H1 (cell line): ENCODE measurements around the gene IFNGR1. TPM values are rescaled to one million over a fixed set of nuclear protein-coding genes. Genes with fewer than 3 reads are reported as not detected.

ENCODE experiments used
- CTCF ChIA-PET: fragments of 300-600 bp; sonication (Branson Sonifier 250); formaldehyde crosslinking; loops from one replicate; lab custom pipeline; 2021; ENCODE audit not compliant: partially characterized antibody; lab: Charles Lee
- POLR2A ChIA-PET: fragments of 300-600 bp; sonication (Branson Sonifier 250); formaldehyde crosslinking; loops from one replicate; lab custom pipeline; 2021; ENCODE audit warnings: inconsistent platforms; ENCODE audit not compliant: partially characterized antibody; lab: Charles Lee
- DNase-seq, 2 experiments: peaks; one replicate each; pipeline versions ENCODE4 v3.0.0 to v3.0.0-alpha.2; 2010 to 2022; ENCODE audit warnings: low spot score in 2 of 2, low read depth in 1 of 2, mixed read lengths in 1 of 2
- FAIRE-seq: peaks from 2 replicates; lab custom pipeline; 2011; peaks lifted over from hg19 to GRCh38; lab: Jason Lieb, UNC
- H2AFZ ChIP-seq: 2 replicates; pipeline ENCODE4 v1.8.1; 2012; ENCODE audit warnings: low read length, inconsistent platforms
- H2AK5ac ChIP-seq: 2 replicates; pipeline ENCODE4 v1.6.1; 2013; ENCODE audit warnings: low read depth, low read length
- H2BK120ac ChIP-seq: replicated peaks from 2 replicates; pipeline ENCODE3; 2013; ENCODE audit warnings: low read depth, low read length, inconsistent platforms
- H2BK12ac ChIP-seq: 2 replicates; pipeline ENCODE4 v1.6.1; 2013; ENCODE audit warnings: low read depth, low read length
- H2BK15ac ChIP-seq: 2 replicates; pipeline ENCODE4 v1.6.1; 2013; ENCODE audit warnings: low read length
- H2BK20ac ChIP-seq: 2 replicates; pipeline ENCODE4 v1.6.1; 2013; ENCODE audit warnings: low read length
- H2BK5ac ChIP-seq: 2 replicates; pipeline ENCODE4 v1.6.1; 2013; ENCODE audit warnings: low read depth, low read length
- H3K14ac ChIP-seq: 2 replicates; pipeline ENCODE4 v1.6.1; 2013; ENCODE audit warnings: inconsistent platforms; ENCODE audit not compliant: insufficient read length
- H3K18ac ChIP-seq: 2 replicates; pipeline ENCODE4 v1.6.1; 2013; ENCODE audit warnings: low read length; ENCODE audit errors: extremely low read depth
- H3K23ac ChIP-seq: 2 replicates; pipeline ENCODE4 v1.6.1; 2013; ENCODE audit warnings: inconsistent platforms; ENCODE audit not compliant: insufficient read length
- H3K23me2 ChIP-seq: 2 replicates; pipeline ENCODE4 v1.6.1; 2013; ENCODE audit warnings: low read depth, low read length
- H3K27ac ChIP-seq: 2 replicates; pipeline ENCODE4 v1.6.1; 2011; ENCODE audit warnings: low read depth, low read length, inconsistent platforms
- H3K27me3 ChIP-seq, 4 experiments: replicated peaks in 1 of 4; 1 replicate in 1 of 4; 2 replicates in 3 of 4; pipeline versions ENCODE4 v1.6.1 to v1.8.1; 2011 to 2013; ENCODE audit warnings: low read length in 3 of 4, mild to moderate bottlenecking in 3 of 4, inconsistent platforms in 2 of 4, mixed read lengths in 2 of 4, moderate library complexity in 1 of 4; ENCODE audit not compliant: control insufficient read depth in 3 of 4, insufficient read depth in 3 of 4; ENCODE audit errors: extremely low read depth in 1 of 4
- H3K36me3 ChIP-seq, 4 experiments: 2 replicates each; pipeline versions ENCODE4 v1.6.1 to v1.8.1; 2011 to 2013; ENCODE audit warnings: mild to moderate bottlenecking in 4 of 4, low read length in 3 of 4, moderate library complexity in 2 of 4, control low read depth in 1 of 4, inconsistent platforms in 1 of 4; ENCODE audit not compliant: insufficient read depth in 4 of 4, control insufficient read depth in 2 of 4
- H3K4ac ChIP-seq: replicated peaks from 2 replicates; pipeline ENCODE3; 2013; ENCODE audit warnings: low read length, low read depth, mixed read lengths, inconsistent platforms; ENCODE audit not compliant: insufficient read length
- H3K4me1 ChIP-seq, 4 experiments: replicated peaks in 1 of 4; 1 replicate in 1 of 4; 2 replicates in 3 of 4; pipeline versions ENCODE4 v1.6.1 to v1.8.1; 2011 to 2013; ENCODE audit warnings: low read length in 3 of 4, inconsistent platforms in 2 of 4, mixed read lengths in 1 of 4; ENCODE audit not compliant: insufficient read depth in 4 of 4, control insufficient read depth in 3 of 4
- H3K4me2 ChIP-seq, 2 experiments: 2 replicates each; pipeline versions ENCODE4 v1.6.1 to v1.8.1; 2011 to 2013; ENCODE audit warnings: low read depth in 2 of 2, low read length in 2 of 2, control low read depth in 1 of 2, inconsistent platforms in 1 of 2, mild to moderate bottlenecking in 1 of 2; ENCODE audit not compliant: insufficient read depth in 1 of 2
- H3K4me3 ChIP-seq, 4 experiments: fragments of 200-600, 300-600 bp in 1 of 4; sonication (generic), shearing (Covaris generic), sonication (Bioruptor Twin) in 1 of 4; 2 replicates each; pipeline versions ENCODE4 v1.5.1 to v1.8.1; 2011 to 2016; ENCODE audit warnings: low read length in 4 of 4, low read depth in 3 of 4, control low read depth in 2 of 4, inconsistent platforms in 2 of 4, mild to moderate bottlenecking in 2 of 4, mixed read lengths in 1 of 4, moderate library complexity in 1 of 4; ENCODE audit not compliant: insufficient read depth in 2 of 4; ENCODE audit errors: extremely low read depth in 1 of 4
- H3K56ac ChIP-seq: replicated peaks from 2 replicates; pipeline ENCODE3; 2013; ENCODE audit warnings: low read depth, mild to moderate bottlenecking, mixed read lengths, low read length, inconsistent platforms; ENCODE audit not compliant: insufficient read length
- H3K79me1 ChIP-seq: 2 replicates; pipeline ENCODE4 v1.6.1; 2013; ENCODE audit warnings: low read depth, low read length, control low read depth
- H3K79me2 ChIP-seq, 2 experiments: 2 replicates each; pipeline versions ENCODE4 v1.6.1 to v1.8.1; 2012 to 2013; ENCODE audit warnings: low read length in 2 of 2, mild to moderate bottlenecking in 2 of 2, inconsistent platforms in 1 of 2; ENCODE audit not compliant: insufficient read depth in 2 of 2, control insufficient read depth in 1 of 2
- H3K9ac ChIP-seq, 4 experiments: replicated peaks in 1 of 4; 1 replicate in 1 of 4; 2 replicates in 3 of 4; pipeline versions ENCODE4 v1.6.1 to v1.8.1; 2011 to 2013; ENCODE audit warnings: low read depth in 3 of 4, low read length in 3 of 4, control low read depth in 2 of 4, mild to moderate bottlenecking in 2 of 4, moderate library complexity in 2 of 4, inconsistent platforms in 1 of 4; ENCODE audit errors: extremely low read depth in 1 of 4
- H3K9me3 ChIP-seq, 2 experiments: 2 replicates each; pipeline versions ENCODE4 v1.6.1 to v1.8.1; 2012 to 2013; ENCODE audit warnings: mild to moderate bottlenecking in 2 of 2, moderate library complexity in 2 of 2, control low read depth in 1 of 2, inconsistent platforms in 1 of 2, low read depth in 1 of 2, low read length in 1 of 2, mixed read lengths in 1 of 2; ENCODE audit not compliant: insufficient read depth in 2 of 2
- H4K20me1 ChIP-seq, 2 experiments: replicated peaks in 1 of 2; 2 replicates each; pipeline versions ENCODE3 to v1.8.1; 2011 to 2013; ENCODE audit warnings: inconsistent platforms in 2 of 2, low read length in 2 of 2, mild to moderate bottlenecking in 1 of 2; ENCODE audit not compliant: insufficient read depth in 2 of 2, control insufficient read depth in 1 of 2
- H4K5ac ChIP-seq: 2 replicates; pipeline ENCODE4 v1.6.1; 2013; ENCODE audit warnings: low read length, low read depth, mixed read lengths, inconsistent platforms; ENCODE audit not compliant: insufficient read length
- H4K8ac ChIP-seq: 2 replicates; pipeline ENCODE4 v1.8.0; 2013; ENCODE audit warnings: mild to moderate bottlenecking, moderate library complexity, low read length, inconsistent platforms; ENCODE audit not compliant: insufficient read depth; ENCODE audit errors: extremely low read depth
- H4K91ac ChIP-seq: replicated peaks from 2 replicates; pipeline ENCODE3; 2013; ENCODE audit warnings: low read length, mixed read lengths, inconsistent platforms; ENCODE audit not compliant: insufficient read length
- CBX8 ChIP-seq: fragments of 300-800, 300-1000 bp; sonication (generic); IDR thresholded peaks from 2 replicates; pipeline ENCODE4 v1.7.1; 2016; ENCODE audit warnings: low read depth, low read length, borderline replicate concordance
- CTBP2 ChIP-seq: IDR thresholded peaks from 2 replicates; pipeline ENCODE4 v1.7.0; 2011; ENCODE audit warnings: borderline replicate concordance, mild to moderate bottlenecking, moderate library complexity, mixed read lengths, low read length; ENCODE audit not compliant: insufficient read depth, insufficient read length
- E2F6 ChIP-seq: IDR thresholded peaks from 2 replicates; pipeline ENCODE4 v1.6.1; 2012; ENCODE audit warnings: inconsistent platforms
- EP300 ChIP-seq, 2 experiments: IDR thresholded peaks; 1 replicate in 1 of 2; 2 replicates in 1 of 2; pipeline ENCODE4 v1.6.1; 2011 to 2012; ENCODE audit warnings: low read depth in 2 of 2, low read length in 2 of 2, mild to moderate bottlenecking in 2 of 2, borderline replicate concordance in 1 of 2, inconsistent platforms in 1 of 2, moderate library complexity in 1 of 2
- GTF2F1 ChIP-seq: IDR thresholded peaks from 2 replicates; pipeline ENCODE4 v1.6.1; 2012; ENCODE audit warnings: low read depth, low read length, improper control_type of control experiment, borderline replicate concordance
- HDAC6 ChIP-seq: IDR thresholded peaks from one replicate; pipeline ENCODE4 v1.7.1; 2012; ENCODE audit warnings: low read depth, mild to moderate bottlenecking, inconsistent platforms, low read length, moderate library complexity
- MAX ChIP-seq: IDR thresholded peaks from 2 replicates; pipeline ENCODE4 v1.6.1; 2012; ENCODE audit warnings: inconsistent platforms
- RFX5 ChIP-seq: IDR thresholded peaks from 2 replicates; pipeline ENCODE4 v1.6.1; 2011; ENCODE audit warnings: low read depth, low read length, improper control_type of control experiment, borderline replicate concordance
- RNF2 ChIP-seq: fragments of 200-900, 300-1000 bp; sonication (generic); IDR thresholded peaks from 2 replicates; pipeline ENCODE4 v1.7.1; 2016; ENCODE audit warnings: borderline replicate concordance, low read depth, mild to moderate bottlenecking, antibody characterized with exemption, low read length; ENCODE audit not compliant: poor library complexity, severe bottlenecking; ENCODE audit errors: missing control alignments
- SAP30 ChIP-seq: fragments of 300-600 bp; sonication (generic); IDR thresholded peaks from 2 replicates; pipeline ENCODE4 v1.7.1; 2012; ENCODE audit warnings: low read length, moderate library complexity, mild to moderate bottlenecking, inconsistent platforms; ENCODE audit not compliant: insufficient read depth, insufficient replicate concordance
- SIN3A ChIP-seq, 2 experiments: IDR thresholded peaks in 1 of 2; conservative IDR thresholded peaks in 1 of 2; 2 replicates each; pipeline ENCODE4 v1.6.1; 2011 to 2012; ENCODE audit warnings: low read length in 2 of 2, improper control_type of control experiment in 1 of 2, low read depth in 1 of 2, mild to moderate bottlenecking in 1 of 2
- WGBS, 2 experiments: shearing (Covaris generic) in 1 of 2; methylation state at CpG; one replicate each; pipeline versions ENCODE4 v1.1.6 to v1.1.7; 2013 to 2015; ENCODE audit warnings: low lambda C conversion rate in 2 of 2, mixed read lengths in 2 of 2, inconsistent platforms in 1 of 2, low coverage in 1 of 2, missing lambda C conversion rate in 1 of 2; ENCODE audit not compliant: insufficient replicate concordance in 2 of 2, insufficient coverage in 1 of 2, insufficient read length in 1 of 2; ENCODE audit errors: extremely low coverage in 1 of 2, missing lambda C conversion rate in 1 of 2; 5-methylcytosine and 5-hydroxymethylcytosine counted together
- polyA plus RNA-seq, 7 experiments: library from polyadenylated mRNA; depleted of rRNA in 3 of 7; stranded (reverse) in 5 of 7; unstranded in 2 of 7; fragments of >200 nt in 5 of 7; fragments of 200-250 nt in 2 of 7; gene quantifications; 1 replicate in 5 of 7; 2 replicates in 1 of 7; 4 replicates in 1 of 7; pipeline versions ENCODE4 v1.2.1 to v1.2.3, GENCODE V29; 2011 to 2013; ENCODE audit warnings: missing spikeins in 2 of 7, mixed read lengths in 2 of 7
- total RNA-seq: library from RNA; stranded (reverse); fragmentation: NEBNext Ultra II Directional; extraction: Animal tissue kit (Norgen Biotek cat#: 25700); gene quantifications from 2 replicates; pipeline ENCODE4 v1.2.1, GENCODE V29; 2021

The IFNGR1 gene
- total and polyA plus RNA-seq, 2 of the 8 experiments (the other 6 are each of a cell fraction or from before 2014, with no cell fraction given): 9.7 to 20.9 TPM

- no peak overlapping the region for H4K8ac ChIP-seq
- H2BK120ac ChIP-seq: no peak overlapping the region
- no peak overlapping the region for H3K4ac ChIP-seq
- no peak overlapping the region for H2BK5ac ChIP-seq
- no peaks in the 10 kb centered on the region for H3K36me3 ChIP-seq
- no peaks in the 10 kb centered on the region for H3K9me3 ChIP-seq
- no peak overlapping the region; the same call in 1 of the 2 replicates for H2AFZ ChIP-seq
- H2BK12ac ChIP-seq: no peak overlapping the region
- H3K4me1 ChIP-seq: no peaks in the 10 kb centered on the region
- 80% methylated on average over 5 of the region's 5 CpGs; no CpG with 5 or more reads in 1 of the 2 experiments for WGBS, 2 experiments
- no peak overlapping the region for H2BK15ac ChIP-seq
- no peak overlapping the region for H3K27ac ChIP-seq
- no peaks in the 10 kb centered on the region for H3K79me2 ChIP-seq
- H3K4me2 ChIP-seq: no peak overlapping the region
- H3K27me3 ChIP-seq: no peaks in the 10 kb centered on the region
- DNase-seq: no peak
- ChIA-PET POLR2A (no interaction called here), CTCF (interaction anchor here (0.8 kb wide), 1 partner anchor 9 kb away, joined by 3 read pairs; no protein-coding TSS in a partner anchor)
- TF ChIP-seq HDAC6 (no peak), GTF2F1 (no peak), RFX5 (no peak), SIN3A (conservative IDR thresholded peaks at IDR 0.05 in 1 of 2, IDR thresholded peaks at IDR 0.05 in 1 of 2; ENCODE audit: low read depth in 1 of 2, low read length in 2 of 2) (no peak), SAP30 (no peak), RNF2 (no peak), MAX (no peak), EP300 (IDR thresholded peaks at IDR 0.05; ENCODE audit: borderline replicate concordance in 1 of 2, low read depth in 2 of 2, low read length in 2 of 2) (no peak), CBX8 (no peak), E2F6 (no peak), CTBP2 (no peak)
- no peaks in the 10 kb centered on the region for H3K79me1 ChIP-seq
- no peak overlapping the region for H4K5ac ChIP-seq
- no peak overlapping the region for H3K14ac ChIP-seq
- no peak overlapping the region for H3K4me3 ChIP-seq
- H3K9ac ChIP-seq: no peak overlapping the region
- no peak overlapping the region for H2BK20ac ChIP-seq
- no peak overlapping the region for H3K56ac ChIP-seq
- no peak overlapping the region for H2AK5ac ChIP-seq
- FAIRE-seq: no peak
- no peaks in the 10 kb centered on the region for H4K20me1 ChIP-seq
- no peak overlapping the region for H4K91ac ChIP-seq
- H3K18ac ChIP-seq: no peak overlapping the region
- H3K23ac ChIP-seq: no peak overlapping the region
- no peaks in the 10 kb centered on the region for H3K23me2 ChIP-seq
These were observed 11.4 kb upstream of the IFNGR1 start for GRCh38 chr6:137230547-137230946.
